Neural crest cell (in vitro differentiated cells): Measurements from ENCODE around the gene RBMS3. TPM values are rescaled to one million over a fixed set of nuclear protein-coding genes. Genes with fewer than 3 reads are reported as not detected.

Experiments used
- DNase-seq: peaks from one replicate; pipeline ENCODE4 v3.0.0; 2021; ENCODE audit warnings: low read depth, mixed read lengths, low spot score
- H3K27ac Mint-ChIP-seq: one replicate; pipeline ENCODE4 v1.8.0; 2021; ENCODE audit warnings: mild to moderate bottlenecking, mixed read lengths; ENCODE audit not compliant: unreplicated experiment
- H3K27me3 Mint-ChIP-seq: 2 replicates; pipeline ENCODE4 v1.8.0; 2021; ENCODE audit warnings: low read depth, mild to moderate bottlenecking, mixed read lengths
- H3K36me3 Mint-ChIP-seq: 2 replicates; pipeline ENCODE4 v1.8.0; 2021; ENCODE audit warnings: low read depth, mild to moderate bottlenecking, mixed read lengths
- H3K4me1 Mint-ChIP-seq: 2 replicates; pipeline ENCODE4 v1.8.0; 2021; ENCODE audit warnings: mixed read lengths
- H3K4me3 Mint-ChIP-seq: one replicate; pipeline ENCODE4 v1.8.0; 2021; ENCODE audit warnings: mild to moderate bottlenecking, mixed read lengths
- H3K9me3 Mint-ChIP-seq: 2 replicates; pipeline ENCODE4 v1.8.0; 2021; ENCODE audit warnings: mixed read lengths
- CTCF ChIP-seq: fragments of 200-600 bp; sonication (generic); conservative IDR thresholded peaks from 2 replicates; pipeline ENCODE4 v1.5.0; 2021; ENCODE audit warnings: antibody characterized with exemption, mild to moderate bottlenecking
- total RNA-seq: library from RNA; stranded (reverse); gene quantifications from 2 replicates; pipeline ENCODE4 v1.2.1, GENCODE V29; 2021

The RBMS3 gene
- total RNA-seq, 1 donor from 2014 or later, result 35.4 TPM

- H3K4me3 Mint-ChIP-seq, result no peak overlapping the region
- no peaks in the 10 kb centered on the region for H3K36me3 Mint-ChIP-seq
- no peak for TF ChIP-seq CTCF
- H3K9me3 Mint-ChIP-seq, result peaks cover 3% of the 10 kb centered on the region
- H3K4me1 Mint-ChIP-seq, result peaks cover 14% of the 10 kb centered on the region
- H3K27me3 Mint-ChIP-seq, result no peaks in the 10 kb centered on the region
- H3K27ac Mint-ChIP-seq, result no peak overlapping the region
- no peak for DNase-seq
These were observed 739.5 kb downstream of the RBMS3 start for GRCh38 chr3:30020380-30020779.

DNA sequence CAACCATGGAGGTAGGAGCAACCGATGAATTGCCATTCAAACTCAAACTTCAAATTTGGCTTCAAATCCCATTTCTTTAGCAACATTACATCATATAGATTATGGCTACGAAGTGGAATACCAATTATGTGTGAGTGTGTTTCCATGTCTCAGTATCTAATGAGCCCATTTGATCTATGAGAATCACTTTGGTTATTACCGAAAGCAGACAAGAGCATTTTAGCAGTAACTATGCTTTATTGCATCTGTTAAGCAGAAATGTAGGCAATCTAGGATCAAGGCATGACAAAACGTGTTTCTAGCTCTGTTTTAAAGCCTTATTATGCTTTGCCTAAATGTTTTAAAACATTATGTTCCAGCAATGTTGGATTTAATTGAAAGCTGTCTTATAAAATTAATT is 743.6 kb downstream of the RBMS3 start:
- peaks cover 3% of the 10 kb centered on the region for H3K9me3 Mint-ChIP-seq
- peaks cover 11% of the 10 kb centered on the region for H3K4me1 Mint-ChIP-seq
- DNase-seq, result no peak
- no peak overlapping the region for H3K4me3 Mint-ChIP-seq
- no peak overlapping the region for H3K27ac Mint-ChIP-seq
- H3K36me3 Mint-ChIP-seq, result no peaks in the 10 kb centered on the region
- no peaks in the 10 kb centered on the region for H3K27me3 Mint-ChIP-seq
- TF ChIP-seq CTCF, result no peak

GRCh38 chr3:30026851-30027250 is 746.0 kb downstream of the RBMS3 start:
- H3K4me3 Mint-ChIP-seq, result no peak overlapping the region
- H3K27me3 Mint-ChIP-seq, result no peaks in the 10 kb centered on the region
- no peak for DNase-seq
- peaks cover 3% of the 10 kb centered on the region for H3K4me1 Mint-ChIP-seq
- peaks cover 3% of the 10 kb centered on the region for H3K9me3 Mint-ChIP-seq
- no peak for TF ChIP-seq CTCF
- no peak overlapping the region for H3K27ac Mint-ChIP-seq
- no peaks in the 10 kb centered on the region for H3K36me3 Mint-ChIP-seq

DNA sequence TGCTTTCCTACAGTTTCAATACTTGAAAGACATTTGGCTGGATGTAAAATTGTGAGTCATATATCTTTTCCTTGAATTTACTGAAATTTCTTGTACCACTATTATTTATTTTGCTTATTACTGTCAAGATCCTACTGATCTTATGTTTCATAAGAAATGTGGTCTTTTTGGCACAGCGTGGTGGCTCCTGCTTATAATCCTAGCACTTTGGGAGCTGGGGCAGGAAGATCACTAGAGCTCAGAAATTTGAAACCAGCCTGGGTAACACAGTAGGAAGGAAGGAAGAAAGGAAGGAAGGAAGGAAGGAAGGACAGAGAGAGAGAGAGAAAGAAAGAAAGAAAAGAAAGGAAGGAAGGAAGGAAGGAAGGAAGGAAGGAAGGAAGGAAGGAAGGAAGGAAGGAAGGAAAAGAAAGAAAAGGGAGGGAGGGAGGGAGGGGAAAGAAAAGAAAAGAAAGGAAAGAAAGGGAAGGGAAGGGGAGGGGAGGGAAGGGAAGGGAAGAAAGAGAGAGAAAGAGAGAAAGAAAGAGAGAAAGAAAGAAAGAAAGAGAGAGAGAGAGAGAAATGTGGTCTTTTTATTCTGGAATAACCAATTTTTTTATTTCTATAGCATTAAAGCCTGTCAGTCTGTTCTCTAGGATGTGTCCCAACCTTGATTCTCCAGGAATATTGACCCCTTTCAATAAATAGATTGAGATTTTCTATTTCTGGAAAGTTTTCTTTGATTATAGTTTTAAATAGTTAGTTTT is 753.5 kb downstream of the RBMS3 start:
- H3K27ac Mint-ChIP-seq, result no peak overlapping the region
- H3K27me3 Mint-ChIP-seq, result no peaks in the 10 kb centered on the region
- TF ChIP-seq CTCF, result no peak
- no peak overlapping the region for H3K4me3 Mint-ChIP-seq
- H3K36me3 Mint-ChIP-seq, result peaks cover 1% of the 10 kb centered on the region
- no peak for DNase-seq
- no peaks in the 10 kb centered on the region for H3K4me1 Mint-ChIP-seq
- peaks cover 1% of the 10 kb centered on the region for H3K9me3 Mint-ChIP-seq

- Mint-ChIP-seq H3K27me3 (no peaks in the 10 kb centered on the region), H3K9me3 (peaks cover 7% of the 10 kb centered on the region), H3K36me3 (peaks cover 7% of the 10 kb centered on the region), H3K4me3 (no peak overlapping the region), H3K27ac (no peak overlapping the region), H3K4me1 (peaks cover 1% of the 10 kb centered on the region)
- DNase-seq, result no peak
- TF ChIP-seq CTCF, result no peak
These were observed 755.2 kb downstream of the RBMS3 start for GRCh38 chr3:30035935-30036567.
